HFFc6 (cell line): Measurements from ENCODE around the gene NOVA1. TPM values are rescaled to one million over a fixed set of nuclear protein-coding genes. Genes with fewer than 3 reads are reported as not detected.

ENCODE experiments used
- DNase-seq: peaks from one replicate; pipeline ENCODE4 v3.0.0-alpha.2; 2018
- H3K27ac Mint-ChIP-seq: 2 replicates; pipeline ENCODE4 v1.8.0; 2020; ENCODE audit warnings: mild to moderate bottlenecking, mixed read lengths
- H3K27me3 Mint-ChIP-seq: 2 replicates; pipeline ENCODE4 v1.8.0; 2021; ENCODE audit warnings: mild to moderate bottlenecking, moderate library complexity, mixed read lengths; ENCODE audit not compliant: insufficient read depth
- H3K36me3 Mint-ChIP-seq: 2 replicates; pipeline ENCODE4 v1.8.0; 2021; ENCODE audit warnings: low read depth, mixed read lengths
- H3K4me1 Mint-ChIP-seq: 2 replicates; pipeline ENCODE4 v1.8.0; 2020; ENCODE audit warnings: low read depth, mixed read lengths
- H3K4me3 Mint-ChIP-seq: 2 replicates; pipeline ENCODE4 v1.8.0; 2020; ENCODE audit warnings: mild to moderate bottlenecking, moderate library complexity, mixed read lengths
- H3K9me3 Mint-ChIP-seq: 2 replicates; pipeline ENCODE4 v1.8.0; 2020; ENCODE audit warnings: mild to moderate bottlenecking, mixed read lengths
- total RNA-seq, 6 experiments: library from RNA; stranded (reverse); fragmentation: NEBNext Ultra II Directional; extraction: Animal tissue kit (Norgen Biotek cat#: 25700); gene quantifications; 2 replicates in 1 of 6; 3 replicates in 5 of 6; pipeline ENCODE4 v1.2.3, GENCODE V29; 2021
- TF ChIP-seq, protein P1 (sequence below): fragments of 200-600 bp; sonication (generic); IDR thresholded peaks from 2 replicates; pipeline ENCODE4 v1.5.0; 2021; ENCODE audit warnings: antibody characterized with exemption, mild to moderate bottlenecking

The NOVA1 gene
- total RNA-seq, 6 experiments from 2014 or later, result not detected

DNA sequence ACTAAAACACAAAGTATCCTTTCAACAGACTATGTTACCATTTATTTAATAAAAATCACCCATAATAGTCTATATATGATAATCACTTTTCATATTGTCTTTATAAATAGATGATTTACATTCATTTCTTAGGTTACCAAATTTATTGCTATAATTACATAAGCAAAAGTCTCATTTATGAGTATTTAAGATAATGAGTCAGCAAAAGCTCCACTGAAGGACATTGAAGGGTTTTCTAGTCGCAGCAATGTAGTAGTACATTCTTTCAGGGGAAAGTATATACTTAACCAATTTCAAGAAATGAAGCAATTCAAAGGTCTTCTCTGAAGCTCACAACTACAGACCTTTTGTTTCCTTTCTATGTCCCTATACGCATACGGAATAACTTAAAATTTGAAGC, 110.9 kb downstream of the NOVA1 start:
- Mint-ChIP-seq H3K4me3 (no peak overlapping the region), H3K9me3 (peaks cover 38% of the 10 kb centered on the region), H3K27ac (no peak overlapping the region), H3K4me1 (no peaks in the 10 kb centered on the region), H3K27me3 (no peaks in the 10 kb centered on the region), H3K36me3 (no peaks in the 10 kb centered on the region)
- TF ChIP-seq, protein P1, sequence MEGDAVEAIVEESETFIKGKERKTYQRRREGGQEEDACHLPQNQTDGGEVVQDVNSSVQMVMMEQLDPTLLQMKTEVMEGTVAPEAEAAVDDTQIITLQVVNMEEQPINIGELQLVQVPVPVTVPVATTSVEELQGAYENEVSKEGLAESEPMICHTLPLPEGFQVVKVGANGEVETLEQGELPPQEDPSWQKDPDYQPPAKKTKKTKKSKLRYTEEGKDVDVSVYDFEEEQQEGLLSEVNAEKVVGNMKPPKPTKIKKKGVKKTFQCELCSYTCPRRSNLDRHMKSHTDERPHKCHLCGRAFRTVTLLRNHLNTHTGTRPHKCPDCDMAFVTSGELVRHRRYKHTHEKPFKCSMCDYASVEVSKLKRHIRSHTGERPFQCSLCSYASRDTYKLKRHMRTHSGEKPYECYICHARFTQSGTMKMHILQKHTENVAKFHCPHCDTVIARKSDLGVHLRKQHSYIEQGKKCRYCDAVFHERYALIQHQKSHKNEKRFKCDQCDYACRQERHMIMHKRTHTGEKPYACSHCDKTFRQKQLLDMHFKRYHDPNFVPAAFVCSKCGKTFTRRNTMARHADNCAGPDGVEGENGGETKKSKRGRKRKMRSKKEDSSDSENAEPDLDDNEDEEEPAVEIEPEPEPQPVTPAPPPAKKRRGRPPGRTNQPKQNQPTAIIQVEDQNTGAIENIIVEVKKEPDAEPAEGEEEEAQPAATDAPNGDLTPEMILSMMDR, result no peak
- no peak for DNase-seq

DNA sequence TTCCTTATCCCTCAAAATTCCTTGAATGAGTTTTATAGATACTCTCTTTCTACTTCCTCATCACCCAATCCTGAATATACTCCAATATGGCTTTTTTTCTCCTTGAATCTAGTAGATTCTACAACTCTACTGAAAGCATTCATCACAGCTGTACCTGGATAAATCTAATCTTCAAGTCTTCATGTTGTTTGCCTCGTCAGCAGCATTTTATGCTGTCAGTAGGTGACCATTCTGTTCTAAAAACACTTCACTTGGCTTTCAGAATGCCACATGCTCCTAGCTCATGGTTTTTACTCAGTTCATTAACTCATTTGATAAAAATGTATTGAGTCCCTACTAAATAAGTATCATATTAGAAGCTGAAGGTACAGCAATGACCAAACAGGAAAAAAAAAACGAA, 113.3 kb downstream of the NOVA1 start:
- H3K4me3 Mint-ChIP-seq, result no peak overlapping the region
- H3K4me1 Mint-ChIP-seq, result no peaks in the 10 kb centered on the region
- TF ChIP-seq, protein P1, result no peak
- peaks cover 36% of the 10 kb centered on the region for H3K9me3 Mint-ChIP-seq
- H3K27ac Mint-ChIP-seq, result no peak overlapping the region
- H3K27me3 Mint-ChIP-seq, result no peaks in the 10 kb centered on the region
- DNase-seq, result no peak
- H3K36me3 Mint-ChIP-seq, result no peaks in the 10 kb centered on the region

DNA sequence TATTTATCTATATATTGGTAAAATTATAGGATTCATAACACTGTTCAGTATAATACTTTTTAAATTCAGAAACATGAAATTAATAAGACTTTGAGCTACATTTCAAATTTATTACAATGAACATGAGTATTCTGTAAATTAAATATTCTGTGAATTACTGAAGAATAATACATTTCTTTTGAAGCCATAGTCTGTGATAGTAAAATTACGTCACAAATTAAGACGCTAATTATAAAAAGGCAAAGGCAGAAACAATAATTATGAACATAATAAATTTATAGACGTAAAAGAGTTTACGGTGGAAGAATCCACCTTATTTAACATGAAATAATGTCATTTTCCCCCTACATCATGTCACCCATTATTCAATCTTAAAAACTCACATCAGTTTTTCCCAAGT, 118.9 kb downstream of the NOVA1 start:
- Mint-ChIP-seq H3K4me1 (no peaks in the 10 kb centered on the region), H3K27ac (no peak overlapping the region)

DNA sequence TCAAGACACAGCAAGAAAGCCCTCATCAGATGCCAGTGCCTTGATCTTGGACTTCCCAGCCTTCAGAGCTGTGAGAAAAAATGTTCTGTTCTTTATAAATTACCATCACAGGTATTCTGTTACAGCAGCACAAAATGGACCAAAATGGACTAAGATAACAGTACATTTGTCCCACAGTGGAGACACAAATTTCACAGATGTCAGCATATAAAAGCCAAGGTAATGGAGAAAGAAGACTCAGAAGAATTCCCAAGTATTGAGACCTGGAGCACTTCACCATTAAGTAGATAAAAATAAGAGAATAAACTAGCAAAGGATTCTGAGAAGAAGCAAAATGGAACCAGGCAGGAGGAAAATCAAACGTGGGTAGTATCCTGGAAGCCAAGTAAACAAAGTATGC, 131.0 kb downstream of the NOVA1 start:
- Mint-ChIP-seq H3K4me1 (no peaks in the 10 kb centered on the region), H3K36me3 (0 out of 2 replicates have a peak, but pooled peaks cover 6% of the 10 kb centered on the region), H3K27ac (no peak overlapping the region), H3K9me3 (peaks cover 34% of the 10 kb centered on the region), H3K27me3 (no peaks in the 10 kb centered on the region), H3K4me3 (no peak overlapping the region)
- no peak for DNase-seq
- TF ChIP-seq, protein P1, result no peak

More for the DNA sequence above, 118.9 kb downstream of the NOVA1 start:
- no peaks in the 10 kb centered on the region for H3K27me3 Mint-ChIP-seq
- H3K9me3 Mint-ChIP-seq, result peaks cover 31% of the 10 kb centered on the region
- no peak overlapping the region for H3K4me3 Mint-ChIP-seq
- TF ChIP-seq, protein P1, result no peak
- H3K36me3 Mint-ChIP-seq, result no peaks in the 10 kb centered on the region
- DNase-seq, result no peak

DNA sequence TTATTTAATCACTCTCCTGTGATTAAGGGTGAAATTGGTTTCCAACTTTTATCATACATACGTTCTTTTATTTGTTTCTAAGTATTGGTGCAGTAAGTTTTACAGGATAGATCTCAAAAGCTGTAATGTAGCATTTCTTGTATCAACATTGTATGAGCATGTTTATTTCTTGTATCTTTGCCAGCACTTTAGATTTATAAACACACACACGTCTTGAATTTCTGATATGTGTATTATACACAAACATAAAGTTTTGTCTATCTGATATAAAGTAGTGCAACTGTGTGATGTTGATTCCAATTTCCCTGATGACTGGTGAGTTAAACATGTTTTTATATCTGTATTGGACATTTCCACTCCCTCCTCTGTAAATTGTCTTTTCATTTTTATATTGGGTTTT, 134.7 kb downstream of the NOVA1 start:
- Mint-ChIP-seq H3K36me3 (0 out of 2 replicates have a peak, but pooled peaks cover 6% of the 10 kb centered on the region), H3K27me3 (no peaks in the 10 kb centered on the region), H3K4me1 (no peaks in the 10 kb centered on the region), H3K4me3 (no peak overlapping the region), H3K27ac (no peak overlapping the region), H3K9me3 (peaks cover 26% of the 10 kb centered on the region)
- TF ChIP-seq, protein P1, result no peak
- DNase-seq, result no peak

DNA sequence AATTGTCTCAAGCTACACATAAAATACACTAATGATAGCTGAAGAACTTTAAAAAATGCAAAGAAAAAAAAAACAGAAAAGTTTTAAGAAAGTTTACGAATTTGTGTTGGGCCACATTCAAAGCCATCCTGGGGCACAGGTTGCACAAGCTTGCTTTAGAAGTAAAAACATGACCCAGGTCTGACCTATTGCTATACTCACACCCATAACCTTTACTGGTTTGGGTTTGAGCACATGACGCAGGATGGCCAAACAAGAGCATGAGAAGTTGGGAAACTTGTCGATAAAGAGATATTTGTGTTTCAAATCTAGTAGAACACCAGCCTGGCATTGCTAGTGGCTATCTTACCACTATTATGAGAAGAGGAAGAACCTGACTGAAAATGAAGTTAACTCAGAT, 143.7 kb downstream of the NOVA1 start:
- no peak for DNase-seq
- H3K4me1 Mint-ChIP-seq, result no peaks in the 10 kb centered on the region

More for the DNA sequence above, 143.7 kb downstream of the NOVA1 start:
- Mint-ChIP-seq H3K27ac (no peak overlapping the region), H3K27me3 (no peaks in the 10 kb centered on the region), H3K36me3 (no peaks in the 10 kb centered on the region), H3K4me3 (no peak overlapping the region), H3K9me3 (peaks cover 22% of the 10 kb centered on the region)
- TF ChIP-seq, protein P1, result no peak
